ENCODE measurements around the gene LAMB4. TPM values are rescaled to one million over a fixed set of nuclear protein-coding genes. Genes with fewer than 3 reads are reported as not detected.

Gene LAMB4
- polyA plus RNA-seq, 1 donor: 0.70 TPM

DNA sequence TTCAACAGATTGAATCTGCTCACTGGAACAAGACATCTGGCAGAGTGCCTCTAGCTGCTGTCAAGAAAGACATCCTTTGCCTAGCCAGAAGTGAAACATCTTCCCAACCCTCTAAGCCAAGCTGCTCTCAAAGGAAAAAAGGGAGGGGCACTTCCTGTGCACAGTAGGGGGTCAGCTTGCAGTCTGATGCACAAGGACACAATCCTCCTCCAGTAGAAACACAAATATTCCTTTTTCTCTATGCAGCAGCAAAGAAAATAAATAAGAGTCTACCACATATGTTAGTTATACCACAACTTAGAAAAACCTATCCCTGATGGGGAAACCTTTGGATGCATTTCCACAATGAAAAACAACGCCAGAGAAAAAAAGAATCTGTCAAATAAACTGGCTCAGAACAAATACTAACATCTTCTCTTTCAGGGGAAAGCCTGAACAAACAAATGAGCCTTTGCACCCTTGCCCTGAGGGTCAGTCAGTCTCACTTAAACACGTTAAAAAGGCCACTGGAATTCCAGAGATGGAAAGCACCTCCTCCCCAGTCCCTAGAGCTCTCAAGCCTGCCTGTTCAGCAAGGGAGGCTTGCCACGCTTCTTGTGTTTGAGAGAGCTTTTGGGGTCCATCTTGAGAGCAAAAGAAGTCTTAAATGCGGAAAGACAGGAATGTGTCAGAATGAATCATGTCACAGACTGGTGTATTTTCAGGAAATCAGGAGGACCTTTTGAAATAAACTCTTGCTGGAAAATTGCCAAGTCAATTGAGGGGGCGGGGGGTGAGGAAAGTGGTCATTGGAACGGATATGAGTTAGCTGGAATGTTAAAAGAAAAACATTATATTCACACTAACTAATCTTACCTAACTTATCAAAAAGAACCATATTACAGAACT, 134.7 kb downstream of the LAMB4 start:
- DNase-seq: peak; percentile 84

DNA sequence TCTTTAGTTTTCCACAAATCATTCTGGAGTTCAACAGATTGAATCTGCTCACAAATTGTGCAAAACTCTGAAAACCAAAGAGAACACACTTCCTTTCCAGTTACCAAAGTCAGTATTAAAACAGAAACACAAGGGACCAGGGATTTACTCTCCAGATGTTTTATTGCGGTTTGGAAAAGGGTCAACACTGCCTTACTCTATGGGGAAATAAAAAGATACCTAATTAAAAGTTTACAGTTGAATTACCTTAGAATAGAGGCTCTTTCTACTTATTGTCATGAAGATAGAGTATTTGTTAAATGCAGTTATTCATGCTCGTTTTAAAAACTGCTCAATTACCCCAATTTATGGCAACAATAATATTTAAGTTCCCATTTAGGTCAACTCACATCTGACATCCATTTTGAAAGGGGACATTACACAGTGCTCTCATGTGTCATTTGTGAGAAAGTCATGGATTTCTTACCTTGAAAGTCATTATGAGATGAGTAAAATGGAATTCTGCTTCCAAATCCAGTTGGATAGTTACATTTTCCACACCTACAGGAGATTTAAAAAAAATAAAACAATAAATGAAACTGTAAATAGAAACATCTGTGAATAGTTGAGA, 135.6 kb downstream of the LAMB4 start:
- peak; percentile 42 for DNase-seq

DNA sequence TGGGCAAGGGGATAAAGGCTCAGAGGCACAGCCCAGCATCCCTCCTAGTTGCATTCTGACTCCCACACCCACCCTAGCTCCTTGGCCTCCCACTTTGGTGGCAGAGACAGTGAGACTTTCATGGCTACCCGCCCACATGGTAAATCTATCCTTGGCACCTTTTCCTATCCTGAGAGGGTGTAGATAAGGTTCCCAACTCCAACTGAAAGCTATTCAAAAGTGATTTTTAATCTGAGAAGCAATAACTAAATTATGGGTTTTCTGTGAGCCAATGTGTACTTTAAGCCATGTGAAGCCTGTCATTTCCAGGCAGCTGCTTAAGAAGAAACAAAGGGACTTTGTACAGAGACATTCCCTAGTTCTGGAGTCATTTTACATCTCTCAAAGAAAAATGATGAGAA, 136.3 kb downstream of the LAMB4 start:
- DNase-seq: no peak

DNA sequence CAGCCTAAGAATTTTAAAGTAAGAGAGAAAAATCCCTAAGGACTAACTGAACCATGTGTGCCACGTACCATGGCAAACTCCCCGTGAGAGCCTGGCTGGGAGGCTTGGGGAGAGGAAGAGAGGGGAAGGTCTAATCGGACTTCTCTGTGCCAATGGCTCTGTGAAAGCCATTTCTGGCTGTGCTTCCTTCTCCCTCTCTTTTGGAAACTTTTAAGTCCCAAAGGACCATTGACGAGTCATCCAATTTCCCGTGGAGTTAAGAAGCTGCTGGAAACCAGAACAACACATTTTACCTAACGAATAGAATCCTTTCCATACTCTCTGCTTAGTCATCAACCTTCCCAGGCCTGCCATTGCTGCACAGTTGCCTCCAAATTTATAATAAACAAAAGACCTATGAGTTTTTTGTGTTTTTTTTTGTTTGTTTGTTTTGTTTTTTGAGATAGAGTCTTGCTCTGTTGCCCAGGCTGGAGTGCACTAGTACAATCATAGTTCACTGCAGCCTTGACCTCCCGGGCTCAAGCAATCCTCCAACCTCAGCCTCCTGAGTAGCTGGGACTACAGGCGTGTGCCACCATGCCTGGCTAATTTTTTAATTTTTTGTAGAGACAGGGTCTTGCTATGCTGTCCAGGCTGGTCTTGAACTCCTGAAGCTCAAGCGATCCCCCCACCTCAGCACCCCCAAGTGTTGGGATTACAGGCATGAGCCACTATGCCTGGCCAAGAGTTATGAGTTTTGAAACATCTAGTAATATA, 140.4 kb downstream of the LAMB4 start:
- peak; percentile 59 for DNase-seq

DNA sequence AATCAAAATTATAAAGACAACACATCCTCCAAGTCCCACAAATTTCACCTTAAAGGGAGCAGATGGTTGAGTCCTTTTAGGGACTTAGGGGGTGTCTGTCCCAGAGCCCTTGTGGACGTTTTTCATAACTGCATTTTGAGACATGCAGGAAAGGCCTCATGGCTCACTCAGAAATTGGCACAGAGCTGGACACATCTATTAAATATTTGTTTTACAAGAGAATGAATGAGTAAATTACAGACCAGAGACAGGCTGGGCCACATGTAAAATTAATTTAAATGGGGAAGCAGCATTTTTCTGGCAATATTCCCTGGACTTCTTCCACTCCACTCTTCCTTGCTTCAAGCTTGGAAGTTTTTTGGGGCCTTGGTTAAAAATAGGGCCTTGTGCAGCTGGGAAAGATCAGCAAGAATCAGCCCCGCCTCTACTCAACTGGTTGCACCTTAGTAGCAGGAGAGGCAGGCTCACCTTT, 147.2 kb downstream of the LAMB4 start:
- peak; percentile 90 for DNase-seq

DNA sequence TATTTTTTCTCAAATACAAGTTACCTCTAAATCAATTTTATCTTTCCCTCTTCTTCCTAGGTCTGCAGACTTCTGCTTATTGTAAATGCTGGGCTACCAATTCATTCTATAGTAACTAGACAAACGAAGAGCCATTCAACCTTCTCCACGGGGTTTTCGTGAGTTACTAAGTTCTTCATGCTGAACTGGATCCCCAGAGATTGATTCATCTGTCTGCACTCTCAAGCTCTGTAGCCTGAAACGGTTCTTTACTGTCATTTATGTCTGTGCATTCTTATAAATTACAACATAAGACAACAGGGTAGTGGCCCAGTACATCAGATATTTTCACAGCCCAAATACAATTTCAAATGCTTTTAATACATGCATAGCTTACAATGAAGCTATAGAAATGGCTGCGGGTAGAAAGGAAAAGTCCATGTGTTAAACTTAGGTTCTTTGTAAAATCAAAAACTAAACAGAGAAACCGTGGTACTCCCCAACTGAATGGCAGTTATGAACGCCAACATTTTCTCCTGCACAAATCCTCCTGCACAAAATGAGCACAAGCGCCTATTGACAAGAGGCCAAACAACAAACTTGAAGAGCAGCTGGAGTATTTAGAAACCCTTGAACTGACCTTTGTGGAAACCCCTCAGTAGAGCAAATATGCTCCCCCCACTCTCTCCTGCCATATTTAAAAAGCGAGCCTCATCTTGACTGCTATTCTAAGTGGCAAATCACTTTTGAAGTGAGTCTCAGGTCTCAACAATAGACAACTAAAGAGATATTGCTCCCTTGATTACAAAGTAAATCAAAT, 147.9 kb downstream of the LAMB4 start:
- DNase-seq: peak; percentile 42

DNA sequence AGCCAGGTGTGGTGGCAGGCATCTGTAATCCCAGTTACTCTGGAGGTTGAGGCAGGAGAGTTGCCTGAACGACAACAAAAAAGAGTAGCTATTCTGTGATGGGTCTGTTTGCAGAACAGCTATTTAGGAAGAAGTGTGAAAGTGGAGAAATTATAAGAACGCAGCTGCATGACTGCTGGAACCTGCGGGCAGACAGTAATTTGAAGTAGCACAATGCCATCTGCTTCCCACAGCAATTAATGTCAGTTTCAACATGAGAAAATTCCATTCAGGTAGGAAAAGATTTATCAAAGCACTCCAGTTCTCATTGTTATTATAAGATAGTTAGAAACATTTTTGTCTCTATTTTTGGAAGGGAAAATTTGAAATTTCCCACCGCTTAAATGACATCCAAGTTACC, 148.7 kb downstream of the LAMB4 start:
- no peak for DNase-seq

DNA sequence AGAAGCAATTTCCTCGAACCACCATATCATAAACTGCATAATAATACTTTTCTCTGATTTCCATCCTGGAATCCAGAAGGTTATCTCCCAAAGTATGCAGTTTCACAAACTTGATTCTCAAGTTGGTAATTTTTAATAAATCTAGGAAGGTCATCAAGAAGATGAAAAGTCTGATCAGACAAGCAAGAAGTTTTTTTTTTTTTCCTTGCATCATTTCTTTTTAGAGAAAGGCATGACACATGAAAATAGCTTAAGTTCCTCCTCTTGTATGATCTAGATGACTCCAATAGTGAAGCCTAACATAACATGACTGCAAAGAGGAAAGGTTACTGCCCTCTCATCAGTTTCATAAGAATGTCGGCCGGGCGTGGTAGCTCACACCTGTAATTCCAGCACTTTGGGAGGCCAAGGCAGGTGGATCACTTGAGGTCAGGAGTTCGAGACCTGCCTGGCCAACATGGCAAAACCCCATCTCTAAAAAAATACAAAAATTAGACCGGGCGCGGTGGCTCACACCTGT, 149.4 kb downstream of the LAMB4 start:
- DNase-seq: no peak

DNA sequence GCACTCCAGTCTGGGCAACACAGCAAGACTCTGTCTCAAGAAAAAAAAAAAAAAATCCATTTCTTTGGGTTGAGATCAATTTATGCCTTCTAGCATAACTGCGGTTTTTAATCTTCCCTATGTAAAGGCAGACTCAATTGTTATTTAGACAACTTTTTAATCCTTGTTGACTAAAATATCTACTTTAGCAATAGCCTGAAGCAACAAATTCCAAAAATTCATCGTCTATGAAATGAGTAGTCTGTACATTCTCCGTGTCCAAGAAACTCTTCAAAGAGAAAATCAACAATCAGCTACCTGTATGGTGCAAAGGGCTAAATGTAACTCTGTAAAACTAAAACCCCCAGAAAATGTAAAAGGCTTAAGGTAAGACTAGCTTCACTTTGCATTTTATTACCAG, 150.0 kb downstream of the LAMB4 start:
- no peak for DNase-seq

DNA sequence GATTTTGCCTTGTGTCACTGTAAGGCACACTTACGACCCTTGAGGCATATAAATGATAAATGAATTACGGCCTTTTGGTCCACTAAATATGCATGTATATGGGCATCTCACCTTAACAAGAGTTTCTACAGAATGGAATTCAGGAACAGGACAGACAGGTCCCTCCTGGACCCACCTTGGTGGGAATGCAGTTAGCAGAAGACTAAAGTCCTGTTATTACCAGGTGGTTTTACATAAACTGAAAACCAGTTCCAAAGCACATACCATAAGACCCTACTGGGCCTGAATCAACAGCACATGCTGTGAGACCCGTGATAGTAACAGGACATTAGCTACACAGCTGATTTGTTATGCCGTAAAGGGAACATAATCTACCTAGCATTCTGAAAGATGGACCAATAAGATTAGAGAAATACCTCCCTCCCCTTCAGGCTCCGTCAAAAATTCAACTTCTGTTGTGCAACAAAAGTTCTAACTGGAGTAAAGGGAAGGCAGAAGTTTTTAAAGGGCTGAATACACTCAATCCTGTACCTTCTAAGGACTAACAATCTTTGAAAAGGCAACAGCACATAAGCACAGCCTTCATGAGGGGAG, 151.2 kb downstream of the LAMB4 start:
- DNase-seq: no peak

DNA sequence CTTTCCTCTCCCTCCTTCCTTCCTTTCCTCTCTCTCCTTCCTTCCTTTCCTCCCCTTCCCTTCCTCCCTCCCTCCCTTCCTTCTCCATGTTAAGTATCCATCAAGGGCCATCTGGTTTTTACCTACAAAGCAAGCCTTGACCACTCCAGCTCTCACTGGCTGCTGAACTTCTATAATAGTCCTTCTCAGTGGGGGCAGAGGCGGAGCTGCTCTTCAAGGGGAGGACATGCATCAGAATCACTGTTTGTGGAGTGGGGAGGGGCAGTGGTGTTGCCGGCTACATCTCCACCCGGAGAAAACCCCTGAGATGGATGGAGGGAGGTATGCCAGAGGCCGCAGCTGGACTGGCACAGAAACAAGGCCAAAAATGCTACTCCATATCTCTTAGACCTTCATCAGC, 153.1 kb downstream of the LAMB4 start:
- no peak for DNase-seq

DNA sequence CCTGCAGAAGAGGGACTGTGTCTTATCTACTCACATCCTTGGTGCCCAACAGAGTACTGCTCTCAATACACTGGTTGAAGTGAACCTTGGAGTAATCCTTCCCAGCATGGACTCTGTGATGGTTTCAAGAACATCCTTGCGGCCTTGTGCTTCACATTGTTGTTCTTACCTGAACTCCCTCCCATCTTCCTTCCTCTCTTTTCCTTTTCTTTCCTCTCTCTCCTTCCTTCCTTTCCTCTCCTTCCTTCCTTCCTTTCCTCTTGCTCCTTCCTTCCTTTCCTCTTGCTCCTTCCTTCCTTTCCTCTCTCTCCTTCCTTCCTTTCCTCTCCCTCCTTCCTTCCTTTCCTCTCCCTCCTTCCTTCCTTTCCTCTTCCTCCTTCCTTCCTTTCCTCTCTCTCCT, 153.5 kb downstream of the LAMB4 start:
- DNase-seq: no peak

DNA sequence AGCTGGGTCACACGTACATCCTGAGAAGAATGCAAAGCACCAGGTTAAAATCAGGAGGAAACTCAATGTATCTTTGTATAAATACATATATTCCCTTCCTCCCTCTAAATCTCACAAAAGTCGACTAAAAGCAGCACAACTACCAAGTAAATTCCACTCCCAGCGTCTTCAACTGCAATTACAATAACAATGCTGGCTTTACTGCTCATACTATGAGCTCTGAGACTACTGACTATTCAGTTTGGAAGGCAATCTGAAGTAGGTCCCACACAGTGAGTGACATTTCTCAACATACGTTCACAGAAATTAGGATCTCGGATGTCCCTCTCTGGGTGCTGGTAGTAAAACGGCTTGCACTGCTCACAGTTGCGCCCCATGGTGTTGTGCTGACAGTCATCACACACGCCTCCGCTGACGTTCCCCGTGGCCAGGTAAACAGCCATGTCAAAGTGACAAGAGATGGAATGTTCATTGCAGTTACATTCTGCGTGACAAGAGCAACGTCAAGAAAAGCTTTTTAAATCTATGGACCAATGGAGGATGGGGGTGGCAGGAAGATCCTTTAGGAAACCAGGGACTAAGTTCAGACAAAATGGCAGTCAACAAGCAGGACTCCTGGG, 154.7 kb downstream of the LAMB4 start:
- no peak for DNase-seq

DNA sequence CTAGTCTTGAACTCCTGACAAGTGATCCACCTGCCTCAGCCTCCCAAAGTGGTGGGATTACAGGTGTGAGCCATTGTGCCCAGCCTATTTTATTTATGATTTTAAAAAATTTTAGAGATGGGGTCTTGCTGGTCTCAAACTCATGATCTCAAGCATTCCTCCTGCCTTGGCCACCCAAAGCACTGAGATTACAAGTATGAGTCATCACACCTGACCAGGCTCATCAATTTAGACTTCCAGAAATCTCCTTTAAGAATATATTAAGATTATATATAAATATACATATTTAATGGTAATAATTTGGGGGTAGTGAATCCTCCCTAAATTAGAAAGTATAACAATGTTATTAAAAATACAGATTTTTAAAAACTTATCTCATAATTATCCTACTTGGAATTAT, 156.3 kb downstream of the LAMB4 start:
- DNase-seq: no peak

Other genes starting within 250 kb of the LAMB4 start
- 77.9 TPM for gene DLD, start 239.2 kb downstream of the LAMB4 start, polyA plus RNA-seq (ENCODE audit: insufficient read length)
- gene LAMB1, start 127.2 kb downstream of the LAMB4 start, polyA plus RNA-seq (ENCODE audit: insufficient read length): 451 TPM